Heart left ventricle (tissue), 13 donors: Measurements from ENCODE around the gene CLECL1.

ENCODE experiments used
- CTCF ChIP-seq, 12 donors: fragments of 200-600 bp; sonication (generic) in 4 of 12; IDR thresholded peaks; one replicate each; pipeline versions ENCODE4 v1.5.0 to v1.8.0; 2018 to 2022; ENCODE audit warnings: antibody characterized with exemption in 12 of 12, mild to moderate bottlenecking in 5 of 12
- POLR2A ChIP-seq, 2 donors: fragments of 450-650 bp; IDR thresholded peaks; one replicate each; pipeline ENCODE4 v1.6.1; 2017; ENCODE audit warnings: antibody characterized with exemption in 2 of 2, mild to moderate bottlenecking in 2 of 2, moderate library complexity in 2 of 2
- donor health status: ischemic (EF 13 %, LVEDD 7.1; RV severe dilation, severe dysfunction).
- donor health status: DM: no; HTN: yes; CAD: no.
- donor health status: DM: no; HTN: no; CAD: no.
- donor health status: ischemic (EF 25% LVEDD 6.9; RV normal size, moderate dysfunction).
- donor health status: ischemic (EF 25% LVEDD 5.7; RV mildly dilated, moderate dysfunction).
- donor health status: ischemic (EF 35%, LVEDD 5.7; RV mildly dilated, moderate dysfunction).
- donor health status: nonischemic (EF 11% LVEDD 7.7; RV severe dilation, severe dysfunction).
- donor health status: DM: yes; HTN: yes; CAD: no.
- donor health status: PGD.
- donor health status: ischemic (EF 29% LVEDD 5.4; RV normal size, mild dysfunction).
- donor health status: nonischemic (EF 23%, LVEDD 6.1; RV moderate dilation, normal function).

DNA sequence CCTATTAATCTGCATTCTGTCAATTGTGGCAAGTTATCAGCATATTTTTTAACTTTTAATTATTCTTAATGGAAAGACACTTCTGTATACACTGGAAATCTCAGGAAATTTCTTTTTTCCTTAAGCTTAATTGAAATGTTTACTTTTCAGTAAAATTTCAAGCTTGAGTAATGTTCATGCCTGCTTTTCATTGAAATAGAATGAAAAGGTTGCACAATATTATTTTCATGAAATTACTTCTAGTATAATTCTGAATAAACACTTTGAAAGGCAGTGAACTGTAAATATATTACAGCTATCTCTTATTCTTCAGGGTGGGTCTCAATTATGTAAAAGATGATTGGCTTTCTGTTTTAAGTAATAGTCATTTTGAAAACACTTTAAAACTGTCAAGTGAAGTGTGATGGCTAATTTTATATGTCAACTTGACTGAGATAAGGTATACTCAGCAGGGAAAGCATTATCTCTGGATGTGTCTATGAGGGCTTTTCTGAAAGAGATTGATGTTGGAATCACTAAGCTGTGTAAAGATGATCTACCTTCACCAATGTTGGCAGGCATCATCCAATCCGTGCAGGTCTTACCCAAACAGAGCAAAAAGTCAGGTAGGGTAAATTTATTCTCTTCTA lies 33.5 kb downstream of the CLECL1 start:
- no peak for TF ChIP-seq CTCF (IDR thresholded peaks at IDR 0.05)
- no peak for TF ChIP-seq POLR2A (IDR thresholded peaks at IDR 0.05)
